WTC11 (cell line): Measurements from ENCODE around the gene BRICD5.

Experiments used
- ATF1 ChIP-seq: sonication (generic); formaldehyde crosslinking; IDR thresholded peaks from 2 replicates; pipeline ENCODE4 v1.8.1; 2023; ENCODE audit warnings: mild to moderate bottlenecking, moderate library complexity, missing genetic modification reagents
- ZNF219 ChIP-seq: sonication (generic); formaldehyde crosslinking; IDR thresholded peaks from 2 replicates; pipeline ENCODE4 v1.8.0; 2023; ENCODE audit warnings: missing genetic modification reagents, mild to moderate bottlenecking, borderline replicate concordance
- TF ChIP-seq, protein P1 (sequence below): sonication (generic); formaldehyde crosslinking; IDR thresholded peaks from 2 replicates; pipeline ENCODE4 v1.8.0; 2023; ENCODE audit warnings: missing genetic modification reagents, mild to moderate bottlenecking, borderline replicate concordance

DNA sequence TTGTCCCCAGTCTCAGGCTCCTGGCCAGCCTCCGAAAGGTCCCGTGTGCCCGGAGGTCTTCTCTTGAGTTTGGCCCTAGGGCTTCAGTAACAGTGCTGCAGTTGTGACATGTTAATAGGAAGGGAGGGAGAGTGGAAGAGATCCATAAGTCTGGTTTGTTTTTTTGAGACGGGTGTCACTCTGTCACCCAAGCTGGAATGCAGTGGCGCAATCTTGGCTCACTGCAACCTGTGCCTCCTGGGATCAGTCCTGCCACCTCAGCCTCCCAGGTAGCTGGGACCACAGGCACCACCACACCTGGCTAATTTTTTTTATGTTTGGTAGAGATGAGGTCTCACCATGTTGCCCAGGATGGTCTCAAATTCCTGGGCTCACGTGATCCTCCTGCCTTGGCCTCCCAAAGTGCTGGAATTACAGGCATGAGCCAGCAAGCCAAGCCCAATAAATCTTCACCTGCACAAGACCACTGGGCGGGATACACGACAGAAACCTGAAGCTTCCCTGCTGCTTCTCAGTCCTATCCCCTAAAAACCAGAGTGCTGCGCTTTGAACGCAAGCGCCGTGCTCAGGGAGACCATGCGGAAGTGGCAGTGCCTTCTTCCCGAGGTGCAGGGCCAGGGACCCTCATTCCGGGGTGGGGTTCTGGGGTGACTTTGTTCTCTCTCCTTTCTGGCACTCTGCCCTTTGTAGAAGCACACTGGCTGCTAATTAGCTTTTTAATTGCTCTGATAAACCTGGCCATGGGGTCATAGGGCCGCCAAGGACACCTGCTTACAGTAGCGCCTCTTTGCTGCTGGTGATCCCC, 44.2 kb downstream of the BRICD5 start:
- TF ChIP-seq ZNF219 (no peak), ATF1 (CRISPR knock-in tag) (no peak)
- TF ChIP-seq, protein P1, sequence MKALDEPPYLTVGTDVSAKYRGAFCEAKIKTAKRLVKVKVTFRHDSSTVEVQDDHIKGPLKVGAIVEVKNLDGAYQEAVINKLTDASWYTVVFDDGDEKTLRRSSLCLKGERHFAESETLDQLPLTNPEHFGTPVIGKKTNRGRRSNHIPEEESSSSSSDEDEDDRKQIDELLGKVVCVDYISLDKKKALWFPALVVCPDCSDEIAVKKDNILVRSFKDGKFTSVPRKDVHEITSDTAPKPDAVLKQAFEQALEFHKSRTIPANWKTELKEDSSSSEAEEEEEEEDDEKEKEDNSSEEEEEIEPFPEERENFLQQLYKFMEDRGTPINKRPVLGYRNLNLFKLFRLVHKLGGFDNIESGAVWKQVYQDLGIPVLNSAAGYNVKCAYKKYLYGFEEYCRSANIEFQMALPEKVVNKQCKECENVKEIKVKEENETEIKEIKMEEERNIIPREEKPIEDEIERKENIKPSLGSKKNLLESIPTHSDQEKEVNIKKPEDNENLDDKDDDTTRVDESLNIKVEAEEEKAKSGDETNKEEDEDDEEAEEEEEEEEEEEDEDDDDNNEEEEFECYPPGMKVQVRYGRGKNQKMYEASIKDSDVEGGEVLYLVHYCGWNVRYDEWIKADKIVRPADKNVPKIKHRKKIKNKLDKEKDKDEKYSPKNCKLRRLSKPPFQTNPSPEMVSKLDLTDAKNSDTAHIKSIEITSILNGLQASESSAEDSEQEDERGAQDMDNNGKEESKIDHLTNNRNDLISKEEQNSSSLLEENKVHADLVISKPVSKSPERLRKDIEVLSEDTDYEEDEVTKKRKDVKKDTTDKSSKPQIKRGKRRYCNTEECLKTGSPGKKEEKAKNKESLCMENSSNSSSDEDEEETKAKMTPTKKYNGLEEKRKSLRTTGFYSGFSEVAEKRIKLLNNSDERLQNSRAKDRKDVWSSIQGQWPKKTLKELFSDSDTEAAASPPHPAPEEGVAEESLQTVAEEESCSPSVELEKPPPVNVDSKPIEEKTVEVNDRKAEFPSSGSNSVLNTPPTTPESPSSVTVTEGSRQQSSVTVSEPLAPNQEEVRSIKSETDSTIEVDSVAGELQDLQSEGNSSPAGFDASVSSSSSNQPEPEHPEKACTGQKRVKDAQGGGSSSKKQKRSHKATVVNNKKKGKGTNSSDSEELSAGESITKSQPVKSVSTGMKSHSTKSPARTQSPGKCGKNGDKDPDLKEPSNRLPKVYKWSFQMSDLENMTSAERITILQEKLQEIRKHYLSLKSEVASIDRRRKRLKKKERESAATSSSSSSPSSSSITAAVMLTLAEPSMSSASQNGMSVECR (CRISPR knock-in tag) = no peak
